Gastrocnemius medialis (tissue), 4 donors: ENCODE data around the gene ZNF652. TPM values are rescaled to one million over a fixed set of nuclear protein-coding genes. Genes with fewer than 3 reads are reported as not detected.
"Not testable (repeated sequence)": the region's sequence is repeated elsewhere in the genome, so short reads cannot be mapped to it uniquely, and the experiment has no call there.

Experiments used
- ATAC-seq, 2 donors: fragments of 150-250 bp; one replicate each; pipeline ENCODE4 v1.9.1; 2016
- DNase-seq, 2 donors: peaks; one replicate each; pipeline ENCODE4 v3.0.0-alpha.2; 2019
- H3K27ac ChIP-seq, 4 donors: fragments of 200-600 bp; sonication (generic); 1 replicate in 1 of 4; 2 replicates in 3 of 4; pipeline ENCODE4 v1.5.1; 2016 to 2018; ENCODE audit warnings: mild to moderate bottlenecking in 2 of 4, moderate library complexity in 1 of 4
- H3K27me3 ChIP-seq, 3 donors: fragments of 200-600 bp; sonication (generic) in 2 of 3; 1 replicate in 1 of 3; 2 replicates in 2 of 3; pipeline versions ENCODE4 v1.5.1 to v1.6.0; 2016 to 2019; ENCODE audit warnings: mild to moderate bottlenecking in 1 of 3, moderate library complexity in 1 of 3
- H3K36me3 ChIP-seq, 2 donors: fragments of 200-600 bp; sonication (generic) in 1 of 2; one replicate each; pipeline ENCODE4 v1.5.1; 2017 to 2018
- H3K4me1 ChIP-seq, 2 donors: fragments of 200-600 bp; sonication (generic) in 1 of 2; one replicate each; pipeline ENCODE4 v1.5.1; 2016 to 2017; ENCODE audit warnings: mild to moderate bottlenecking in 2 of 2
- H3K4me3 ChIP-seq, 4 donors: fragments of 200-600 bp; sonication (generic) in 3 of 4; 1 replicate in 1 of 4; 2 replicates in 3 of 4; pipeline ENCODE4 v1.5.1; 2016 to 2019; ENCODE audit warnings: mild to moderate bottlenecking in 2 of 4
- H3K9me3 ChIP-seq, 3 donors: fragments of 200-600 bp; sonication (generic) in 2 of 3; 1 replicate in 1 of 3; 2 replicates in 2 of 3; pipeline ENCODE4 v1.5.1; 2016 to 2019
- POLR2A ChIP-seq, 2 donors: fragments of 450-650 bp; IDR thresholded peaks; one replicate each; pipeline ENCODE4 v1.6.1; 2017; ENCODE audit warnings: antibody characterized with exemption in 2 of 2, mild to moderate bottlenecking in 2 of 2, moderate library complexity in 2 of 2
- in situ Hi-C, 4 donors: fragments of 200-750 bp; cut with MboI; loops; one replicate each; pipeline versions ENCODE4 v1.15.0 to v1.8.0; 2017; ENCODE audit warnings: low sequenced_read_pairs in 4 of 4
- intact Hi-C: fragments of 100-400 bp; cut with DNase I; formaldehyde crosslinking; loops from one replicate; pipeline ENCODE4 v1.15.1; 2023; ENCODE audit warnings: low total_unique reads
- total RNA-seq, 4 donors: library from RNA; depleted of rRNA; stranded (reverse); fragments of >200 nt; gene quantifications; one replicate each; pipeline versions ENCODE4 v1.1.0 to v1.2.3, GENCODE V29; 2016
- TF ChIP-seq, protein P1 (sequence below), 5 experiments: fragments of 450-650 bp in 3 of 5; fragments of 200-600 bp in 2 of 5; sonication (generic) in 2 of 5; IDR thresholded peaks in 4 of 5; conservative IDR thresholded peaks in 1 of 5; 1 replicate in 4 of 5; 2 replicates in 1 of 5; pipeline ENCODE4 v1.5.1; 2016 to 2019; ENCODE audit warnings: antibody characterized with exemption in 5 of 5, mild to moderate bottlenecking in 3 of 5, moderate library complexity in 3 of 5

Gene ZNF652
- total RNA-seq, 4 donors from 2014 or later: 32.8 to 49.6 (median 41.1) TPM

DNA sequence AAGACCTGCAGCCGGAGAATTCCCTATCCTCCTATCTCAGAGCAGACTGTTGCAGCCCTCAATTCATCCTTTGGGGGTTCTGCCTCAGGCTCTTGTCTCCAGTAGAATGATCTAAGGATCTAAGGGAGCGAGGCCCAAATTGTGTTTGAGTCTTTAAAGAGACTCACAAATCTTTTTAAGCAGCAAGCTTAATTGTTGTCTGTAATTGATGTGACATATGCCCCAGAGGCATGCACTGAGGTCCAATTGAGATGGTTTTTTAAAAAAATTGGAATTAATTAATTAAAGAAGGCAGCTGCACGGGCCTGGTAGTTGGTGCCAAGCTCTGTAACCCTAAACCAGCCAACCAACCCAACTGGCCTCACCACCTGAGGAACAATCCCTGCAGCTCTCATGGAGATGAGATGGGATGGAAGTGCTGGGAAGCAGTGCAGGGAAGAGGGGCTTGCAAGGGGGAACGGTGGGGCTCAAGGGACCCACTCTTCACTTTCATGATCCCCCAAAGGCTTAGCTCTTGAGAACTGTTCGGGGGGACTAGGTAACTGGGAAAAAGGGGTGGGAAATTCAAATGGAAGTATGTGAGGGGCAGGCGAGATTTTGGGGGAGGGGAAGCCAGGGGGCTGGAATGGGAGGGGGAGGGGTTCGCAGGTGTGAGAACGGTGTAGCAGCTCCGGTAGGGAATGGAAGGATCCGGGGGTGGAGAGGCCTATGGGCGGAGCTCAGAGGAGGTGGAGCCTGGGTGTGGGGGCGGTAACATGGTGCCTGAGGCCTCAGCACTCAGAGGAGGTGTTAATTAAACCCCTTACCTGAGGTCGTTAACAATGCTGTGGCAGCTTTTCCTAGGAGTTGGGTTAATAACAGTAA, 9.2 kb upstream of the ZNF652 start:
- Histone ChIP-seq H3K4me1 (no peaks in the 10 kb centered on the region), H3K27me3 (no peaks in the 10 kb centered on the region), H3K36me3 (no peaks in the 10 kb centered on the region), H3K9me3 (no peaks in the 10 kb centered on the region), H3K4me3 (no peak overlapping the region), H3K27ac (no peak overlapping the region)
- ATAC-seq (no peak), DNase-seq (no peak)
- no peak for TF ChIP-seq POLR2A (IDR thresholded peaks at IDR 0.05)
- TF ChIP-seq, protein P1, sequence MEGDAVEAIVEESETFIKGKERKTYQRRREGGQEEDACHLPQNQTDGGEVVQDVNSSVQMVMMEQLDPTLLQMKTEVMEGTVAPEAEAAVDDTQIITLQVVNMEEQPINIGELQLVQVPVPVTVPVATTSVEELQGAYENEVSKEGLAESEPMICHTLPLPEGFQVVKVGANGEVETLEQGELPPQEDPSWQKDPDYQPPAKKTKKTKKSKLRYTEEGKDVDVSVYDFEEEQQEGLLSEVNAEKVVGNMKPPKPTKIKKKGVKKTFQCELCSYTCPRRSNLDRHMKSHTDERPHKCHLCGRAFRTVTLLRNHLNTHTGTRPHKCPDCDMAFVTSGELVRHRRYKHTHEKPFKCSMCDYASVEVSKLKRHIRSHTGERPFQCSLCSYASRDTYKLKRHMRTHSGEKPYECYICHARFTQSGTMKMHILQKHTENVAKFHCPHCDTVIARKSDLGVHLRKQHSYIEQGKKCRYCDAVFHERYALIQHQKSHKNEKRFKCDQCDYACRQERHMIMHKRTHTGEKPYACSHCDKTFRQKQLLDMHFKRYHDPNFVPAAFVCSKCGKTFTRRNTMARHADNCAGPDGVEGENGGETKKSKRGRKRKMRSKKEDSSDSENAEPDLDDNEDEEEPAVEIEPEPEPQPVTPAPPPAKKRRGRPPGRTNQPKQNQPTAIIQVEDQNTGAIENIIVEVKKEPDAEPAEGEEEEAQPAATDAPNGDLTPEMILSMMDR (IDR thresholded peaks at IDR 0.05 in 4 of 5, conservative IDR thresholded peaks at IDR 0.05 in 1 of 5): no peak
- intact Hi-C loops: no loop called here
- in situ Hi-C loops: no loop called here

DNA sequence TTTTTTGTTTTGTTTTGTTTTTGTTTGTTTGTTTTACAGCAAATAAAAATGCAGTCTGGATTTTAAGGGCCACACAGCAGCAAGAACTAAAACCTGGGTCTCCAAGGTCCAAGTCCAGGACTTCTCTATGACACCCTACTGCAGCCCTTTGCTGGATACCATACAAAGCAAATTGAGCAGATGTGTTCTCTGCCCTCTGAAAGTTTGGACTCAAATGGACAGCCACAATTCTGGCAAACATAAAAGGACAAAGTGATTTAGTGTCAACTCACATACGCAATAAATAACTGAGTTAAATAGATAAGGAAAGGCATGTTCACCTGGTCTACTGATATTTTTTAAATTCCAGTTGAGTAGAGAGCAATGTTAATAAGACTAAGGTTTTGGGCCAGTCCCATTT, 7.7 kb upstream of the ZNF652 start:
- TF ChIP-seq, protein P1 (IDR thresholded peaks at IDR 0.05 in 4 of 5, conservative IDR thresholded peaks at IDR 0.05 in 1 of 5): no peak
- no peak for TF ChIP-seq POLR2A (IDR thresholded peaks at IDR 0.05)
- no peaks in the 10 kb centered on the region for H3K4me1 ChIP-seq
- no peaks in the 10 kb centered on the region for H3K36me3 ChIP-seq
- intact Hi-C loops (no loop called here), in situ Hi-C loops (no loop called here)
- H3K27ac ChIP-seq: no peak overlapping the region
- ATAC-seq (no peak), DNase-seq (no peak)
- H3K27me3 ChIP-seq: no peaks in the 10 kb centered on the region
- no peak overlapping the region for H3K4me3 ChIP-seq
- H3K9me3 ChIP-seq: no peaks in the 10 kb centered on the region

DNA sequence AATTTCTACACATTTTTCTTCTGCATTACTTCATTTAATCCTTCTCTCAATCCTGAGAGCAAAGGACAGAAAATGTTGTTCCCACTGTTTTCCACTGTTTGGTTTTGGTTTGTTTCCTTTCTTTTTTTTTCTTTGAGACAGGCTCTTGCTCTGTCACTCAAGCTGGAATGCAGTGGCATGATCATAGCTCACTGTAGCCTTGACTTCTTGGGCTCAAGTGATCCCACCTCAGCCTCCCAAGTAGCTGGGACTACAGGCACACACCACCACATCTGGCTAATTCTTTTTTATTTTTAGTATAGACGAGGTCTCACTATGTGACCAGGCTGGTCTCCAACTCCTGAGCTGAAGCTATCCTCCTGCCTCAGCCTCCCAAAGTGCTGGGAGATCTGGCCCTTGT, 7.0 kb upstream of the ZNF652 start:
- Histone ChIP-seq H3K27me3 (no peaks in the 10 kb centered on the region), H3K9me3 (no peaks in the 10 kb centered on the region), H3K36me3 (no peaks in the 10 kb centered on the region), H3K27ac (no peak overlapping the region), H3K4me1 (no peaks in the 10 kb centered on the region), H3K4me3 (no peak overlapping the region)
- intact Hi-C loops (no loop called here), in situ Hi-C loops (no loop called here)
- TF ChIP-seq, protein P1 (IDR thresholded peaks at IDR 0.05 in 4 of 5, conservative IDR thresholded peaks at IDR 0.05 in 1 of 5): no peak
- TF ChIP-seq POLR2A (IDR thresholded peaks at IDR 0.05): no peak
- ATAC-seq (no peak), DNase-seq (no peak)

DNA sequence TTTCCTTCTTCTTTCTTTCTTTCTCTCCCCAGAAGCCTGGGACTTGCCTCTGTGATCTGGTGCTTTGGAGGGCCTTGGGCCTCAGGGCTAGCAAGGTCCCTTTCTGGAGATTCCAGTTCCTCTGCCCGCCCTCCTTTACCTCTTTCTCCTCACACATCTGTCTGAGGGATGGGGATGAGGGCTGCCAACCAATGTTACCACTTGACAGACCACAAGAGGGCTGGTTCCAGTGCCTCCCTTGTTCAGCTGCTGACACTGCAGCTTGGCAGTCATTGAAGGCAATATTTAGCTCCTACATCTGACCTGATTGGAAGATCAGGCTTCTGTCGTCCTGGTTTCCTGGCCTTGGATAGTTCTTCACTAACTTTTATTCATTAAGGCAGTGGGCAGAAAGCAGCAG, 3.6 kb upstream of the ZNF652 start:
- H3K4me1 ChIP-seq: peaks cover 2 to 7% of the 10 kb centered on the region in 2 donors
- H3K27me3 ChIP-seq: no peaks in the 10 kb centered on the region
- no peaks in the 10 kb centered on the region for H3K9me3 ChIP-seq
- DNase-seq (no peak), ATAC-seq (no peak)
- TF ChIP-seq, protein P1 (IDR thresholded peaks at IDR 0.05 in 4 of 5, conservative IDR thresholded peaks at IDR 0.05 in 1 of 5): peak in 1 of 5 experiments; percentile 6
- TF ChIP-seq POLR2A (IDR thresholded peaks at IDR 0.05): no peak
- H3K27ac ChIP-seq: no peak overlapping the region
- H3K4me3 ChIP-seq: no peak overlapping the region
- in situ Hi-C loops (no loop called here), intact Hi-C loops (no loop called here)
- H3K36me3 ChIP-seq: no peaks in the 10 kb centered on the region

DNA sequence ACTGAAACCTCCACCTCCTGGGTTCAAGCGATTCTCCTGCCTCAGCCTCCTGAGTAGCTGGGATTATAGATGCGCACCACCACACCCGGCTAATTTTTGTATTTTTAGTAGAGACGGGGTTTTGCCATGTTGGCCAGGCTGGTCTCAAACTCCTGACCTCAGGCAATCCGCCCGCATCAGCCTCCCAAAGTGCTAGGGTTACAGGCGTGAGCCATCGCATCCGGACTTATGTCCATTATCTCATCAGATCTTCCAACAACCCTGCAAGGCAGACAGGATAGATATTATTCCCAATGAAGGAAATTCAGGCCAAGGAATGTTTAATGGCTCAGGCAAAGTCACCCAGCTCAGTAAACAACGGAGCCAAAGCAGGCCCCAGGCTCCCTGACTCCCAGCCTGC, 3.1 kb upstream of the ZNF652 start:
- H3K4me3 ChIP-seq, intact Hi-C loops, H3K27ac ChIP-seq, DNase-seq, ATAC-seq, H3K9me3 ChIP-seq, H3K36me3 ChIP-seq, in situ Hi-C loops, H3K27me3 ChIP-seq: not testable (repeated sequence)
- peaks cover 8 to 12% of the 10 kb centered on the region in 2 donors for H3K4me1 ChIP-seq
